Caki2 (cell line): ENCODE measurements around the gene PGGT1B. TPM values are rescaled to one million over a fixed set of nuclear protein-coding genes. Genes with fewer than 3 reads are reported as not detected.

Experiments used
- DNase-seq: peaks from one replicate; pipeline ENCODE4 v3.0.0-alpha.2; 2015; ENCODE audit warnings: low read depth
- in situ Hi-C: cut with HindIII; loops from 2 replicates; pipeline ENCODE4 v1.10.0; 2016; ENCODE audit warnings: low sequenced_read_pairs, low pct_unique_long_range_greater_than_20kb, mixed read lengths
- total RNA-seq: library from RNA; depleted of rRNA; stranded (reverse); fragments of >200 nt; shearing (Covaris generic); gene quantifications from 2 replicates; pipeline ENCODE4 v1.2.3, GENCODE V29; 2014; ENCODE audit warnings: low replicate concordance; rRNA removed

PGGT1B gene
- total RNA-seq, 1 experiment from 2014 or later: 9.1 TPM

DNA sequence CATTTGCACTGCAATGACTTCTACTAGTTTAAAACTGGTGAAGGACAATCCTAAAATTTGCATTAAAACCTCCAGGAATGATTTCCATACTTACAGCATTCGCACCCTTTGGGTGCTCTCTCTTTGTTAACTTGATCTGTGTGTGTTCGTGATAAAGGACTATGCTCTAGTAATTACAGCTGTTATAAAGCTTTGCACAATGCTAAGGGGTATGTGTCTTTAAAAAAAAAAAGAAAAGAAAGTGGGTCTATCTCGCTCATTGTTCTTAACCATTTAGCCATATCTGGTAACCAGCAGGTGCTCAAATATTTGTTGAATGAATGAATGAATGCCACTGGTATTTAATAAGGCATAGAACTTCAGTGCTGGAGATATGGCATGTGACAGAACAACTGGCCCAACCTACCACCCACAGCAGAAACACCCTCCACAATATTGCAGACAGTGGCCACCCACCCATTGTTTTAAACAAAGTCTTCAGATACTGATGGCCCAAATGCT, 101.7 kb downstream of the PGGT1B start:
- DNase-seq: no peak
- in situ Hi-C loops: no loop called here

Other genes with a start within 250 kb of the PGGT1B start
- 0.46 and 1.0 TPM in 2 replicates for gene TRIM36, start 93.0 kb downstream of the PGGT1B start, total RNA-seq
- 5.0 and 6.4 TPM in 2 replicates for gene CCDC112, start 33.8 kb upstream of the PGGT1B start, total RNA-seq